ENCODE data around the gene TOP3A. TPM values are rescaled to one million over a fixed set of nuclear protein-coding genes. Genes with fewer than 3 reads are reported as not detected.
"Not testable (repeated sequence)": the region's sequence is repeated elsewhere in the genome, so short reads cannot be mapped to it uniquely, and the experiment has no call there.

Gene TOP3A
- total RNA-seq, 2 experiments from 2014 or later: 21.5 to 24.8 TPM

DNA sequence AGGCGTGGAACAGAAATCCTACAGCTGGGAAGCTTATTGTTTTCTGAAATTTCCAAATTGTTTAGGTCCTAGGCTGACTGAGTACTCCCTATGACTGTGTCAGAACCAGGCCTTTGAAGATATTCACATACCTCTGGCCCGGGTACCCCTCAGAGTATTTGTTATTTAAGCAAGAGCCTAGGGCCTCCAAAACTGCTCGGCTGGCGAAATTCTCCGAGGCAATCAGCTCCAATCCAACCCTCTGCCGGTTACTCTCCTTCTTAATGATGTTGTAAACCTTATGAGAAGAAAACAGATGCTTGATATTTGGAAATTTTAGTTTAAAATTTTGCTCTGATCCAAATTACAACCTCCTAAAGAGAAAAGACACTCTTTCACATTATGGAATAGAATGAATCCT, 38.7 kb upstream of the TOP3A start:
- H3K27me3 Mint-ChIP-seq: no peaks in the 10 kb centered on the region
- ChIA-PET CTCF (interaction anchor here (1.1 kb wide), 1 partner anchor 9 kb away, joined by 3 read pairs; no protein-coding TSS in a partner anchor), POLR2A (no interaction called here)
- DNase-seq (no peak), ATAC-seq (ENCODE audit: poor library complexity) (no peak)
- intact Hi-C loops (cut with DNase I, micrococcal nuclease): no loop called here
- H3K9me3 Mint-ChIP-seq: no peaks in the 10 kb centered on the region
- H3K36me3 Mint-ChIP-seq (ENCODE audit: low read depth): peaks cover 40% of the 10 kb centered on the region
- H3K36me3 ChIP-seq (ENCODE audit: insufficient read depth, low read length): peaks cover 19% of the 10 kb centered on the region
- H3K27ac Mint-ChIP-seq: no peak overlapping the region
- H3K4me3 Mint-ChIP-seq: no peak overlapping the region
- no peaks in the 10 kb centered on the region for H3K4me1 ChIP-seq (ENCODE audit: insufficient read depth, low read length)
- no peaks in the 10 kb centered on the region for H3K27me3 ChIP-seq (ENCODE audit: control insufficient read depth in 1 of 2, insufficient read depth in 2 of 2, low read length in 2 of 2)
- H3K4me1 Mint-ChIP-seq (ENCODE audit: low read depth): no peaks in the 10 kb centered on the region
- TF ChIP-seq, protein P1, sequence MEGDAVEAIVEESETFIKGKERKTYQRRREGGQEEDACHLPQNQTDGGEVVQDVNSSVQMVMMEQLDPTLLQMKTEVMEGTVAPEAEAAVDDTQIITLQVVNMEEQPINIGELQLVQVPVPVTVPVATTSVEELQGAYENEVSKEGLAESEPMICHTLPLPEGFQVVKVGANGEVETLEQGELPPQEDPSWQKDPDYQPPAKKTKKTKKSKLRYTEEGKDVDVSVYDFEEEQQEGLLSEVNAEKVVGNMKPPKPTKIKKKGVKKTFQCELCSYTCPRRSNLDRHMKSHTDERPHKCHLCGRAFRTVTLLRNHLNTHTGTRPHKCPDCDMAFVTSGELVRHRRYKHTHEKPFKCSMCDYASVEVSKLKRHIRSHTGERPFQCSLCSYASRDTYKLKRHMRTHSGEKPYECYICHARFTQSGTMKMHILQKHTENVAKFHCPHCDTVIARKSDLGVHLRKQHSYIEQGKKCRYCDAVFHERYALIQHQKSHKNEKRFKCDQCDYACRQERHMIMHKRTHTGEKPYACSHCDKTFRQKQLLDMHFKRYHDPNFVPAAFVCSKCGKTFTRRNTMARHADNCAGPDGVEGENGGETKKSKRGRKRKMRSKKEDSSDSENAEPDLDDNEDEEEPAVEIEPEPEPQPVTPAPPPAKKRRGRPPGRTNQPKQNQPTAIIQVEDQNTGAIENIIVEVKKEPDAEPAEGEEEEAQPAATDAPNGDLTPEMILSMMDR (IDR thresholded peaks at IDR 0.05): no peak
- no peak overlapping the region for H3K27ac ChIP-seq (ENCODE audit: low read depth in 1 of 2, low read length in 2 of 2)
- no peak overlapping the region for H3K4me3 ChIP-seq (ENCODE audit: low read length)
- H3K9me3 ChIP-seq (ENCODE audit: control insufficient read depth in 1 of 2, insufficient read depth in 1 of 2, low read length in 2 of 2): no peaks in the 10 kb centered on the region

GRCh38 chr17:18344021-18344420, 29.2 kb upstream of the TOP3A start:
- no peak overlapping the region for H3K27ac ChIP-seq (ENCODE audit: low read depth in 1 of 2, low read length in 2 of 2)
- ATAC-seq (ENCODE audit: poor library complexity) (no peak), DNase-seq (no peak)
- H3K4me3 Mint-ChIP-seq: no peak overlapping the region
- no peak overlapping the region for H3K4me3 ChIP-seq (ENCODE audit: low read length)
- H3K9me3 ChIP-seq (ENCODE audit: control insufficient read depth in 1 of 2, insufficient read depth in 1 of 2, low read length in 2 of 2): no peaks in the 10 kb centered on the region
- H3K27me3 Mint-ChIP-seq: no peaks in the 10 kb centered on the region
- H3K4me1 Mint-ChIP-seq (ENCODE audit: low read depth): no peaks in the 10 kb centered on the region
- no peaks in the 10 kb centered on the region for H3K27me3 ChIP-seq (ENCODE audit: control insufficient read depth in 1 of 2, insufficient read depth in 2 of 2, low read length in 2 of 2)
- TF ChIP-seq, protein P1 (IDR thresholded peaks at IDR 0.05): no peak
- no peaks in the 10 kb centered on the region for H3K9me3 Mint-ChIP-seq
- no peak overlapping the region for H3K27ac Mint-ChIP-seq
- intact Hi-C loops (cut with DNase I, micrococcal nuclease): no loop called here
- H3K36me3 Mint-ChIP-seq (ENCODE audit: low read depth): peaks cover 70% of the 10 kb centered on the region
- H3K36me3 ChIP-seq (ENCODE audit: insufficient read depth, low read length): peaks cover 41% of the 10 kb centered on the region
- CTCF ChIA-PET: interaction anchor here (0.7 kb wide), 1 partner anchor 12 kb away, joined by 4 read pairs; no protein-coding TSS in a partner anchor
- no peaks in the 10 kb centered on the region for H3K4me1 ChIP-seq (ENCODE audit: insufficient read depth, low read length)
- POLR2A ChIA-PET: no interaction called here

DNA sequence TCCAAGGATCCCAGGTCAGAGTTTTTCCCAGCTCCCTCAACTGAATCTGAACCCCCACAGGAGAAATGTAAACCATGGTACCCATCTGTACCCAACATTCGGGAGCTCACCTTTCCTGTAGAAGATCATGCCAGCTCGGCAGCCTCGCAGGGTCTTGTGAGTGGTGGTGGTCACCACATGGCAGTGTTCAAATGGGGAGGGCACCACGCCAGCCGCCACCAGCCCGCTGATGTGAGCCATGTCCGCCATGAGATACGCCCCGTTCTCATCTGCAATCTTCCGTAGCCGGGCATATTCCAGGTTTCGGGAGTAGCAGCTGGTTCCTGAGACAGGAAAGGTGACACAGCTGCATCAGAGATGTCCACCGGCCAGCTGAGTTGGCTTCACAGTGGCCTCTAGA, 25.1 kb upstream of the TOP3A start:
- no peaks in the 10 kb centered on the region for H3K27me3 Mint-ChIP-seq
- H3K36me3 ChIP-seq (ENCODE audit: insufficient read depth, low read length): peaks cover 32% of the 10 kb centered on the region
- intact Hi-C loops (cut with DNase I, micrococcal nuclease): no loop called here
- TF ChIP-seq, protein P1 (IDR thresholded peaks at IDR 0.05): no peak
- ATAC-seq (ENCODE audit: poor library complexity) (no peak), DNase-seq (no peak)
- H3K27ac Mint-ChIP-seq: no peak overlapping the region
- CTCF ChIA-PET: no interaction called here
- no peaks in the 10 kb centered on the region for H3K9me3 Mint-ChIP-seq
- no peaks in the 10 kb centered on the region for H3K27me3 ChIP-seq (ENCODE audit: control insufficient read depth in 1 of 2, insufficient read depth in 2 of 2, low read length in 2 of 2)
- peaks cover 52% of the 10 kb centered on the region for H3K36me3 Mint-ChIP-seq (ENCODE audit: low read depth)
- POLR2A ChIA-PET: no interaction called here
- H3K9me3 ChIP-seq (ENCODE audit: control insufficient read depth in 1 of 2, insufficient read depth in 1 of 2, low read length in 2 of 2): no peaks in the 10 kb centered on the region
- no peak overlapping the region for H3K27ac ChIP-seq (ENCODE audit: low read depth in 1 of 2, low read length in 2 of 2)
- no peak overlapping the region for H3K4me3 Mint-ChIP-seq
- H3K4me1 Mint-ChIP-seq (ENCODE audit: low read depth): no peaks in the 10 kb centered on the region
- H3K4me1 ChIP-seq (ENCODE audit: insufficient read depth, low read length): no peaks in the 10 kb centered on the region
- no peak overlapping the region for H3K4me3 ChIP-seq (ENCODE audit: low read length)

GRCh38 chr17:18338158-18338557, 23.4 kb upstream of the TOP3A start:
- peaks cover 31% of the 10 kb centered on the region for H3K36me3 ChIP-seq (ENCODE audit: insufficient read depth, low read length)
- H3K9me3 Mint-ChIP-seq; H3K27ac Mint-ChIP-seq; intact Hi-C loops (cut with DNase I, micrococcal nuclease); CTCF ChIA-PET; POLR2A ChIA-PET; H3K27ac ChIP-seq (ENCODE audit: low read depth in 1 of 2, low read length in 2 of 2); H3K27me3 ChIP-seq (ENCODE audit: control insufficient read depth in 1 of 2, insufficient read depth in 2 of 2, low read length in 2 of 2); H3K27me3 Mint-ChIP-seq; H3K4me1 ChIP-seq (ENCODE audit: insufficient read depth, low read length); ATAC-seq (ENCODE audit: poor library complexity); H3K4me1 Mint-ChIP-seq (ENCODE audit: low read depth); H3K4me3 Mint-ChIP-seq; H3K9me3 ChIP-seq (ENCODE audit: control insufficient read depth in 1 of 2, insufficient read depth in 1 of 2, low read length in 2 of 2); H3K4me3 ChIP-seq (ENCODE audit: low read length); DNase-seq: not testable (repeated sequence)
- H3K36me3 Mint-ChIP-seq (ENCODE audit: low read depth): peaks cover 43% of the 10 kb centered on the region
